ENCODE measurements around the gene OR51G2. TPM values are rescaled to one million over a fixed set of nuclear protein-coding genes. Genes with fewer than 3 reads are reported as not detected.

The OR51G2 gene
- total RNA-seq, 1 experiment from 2014 or later = not detected

DNA sequence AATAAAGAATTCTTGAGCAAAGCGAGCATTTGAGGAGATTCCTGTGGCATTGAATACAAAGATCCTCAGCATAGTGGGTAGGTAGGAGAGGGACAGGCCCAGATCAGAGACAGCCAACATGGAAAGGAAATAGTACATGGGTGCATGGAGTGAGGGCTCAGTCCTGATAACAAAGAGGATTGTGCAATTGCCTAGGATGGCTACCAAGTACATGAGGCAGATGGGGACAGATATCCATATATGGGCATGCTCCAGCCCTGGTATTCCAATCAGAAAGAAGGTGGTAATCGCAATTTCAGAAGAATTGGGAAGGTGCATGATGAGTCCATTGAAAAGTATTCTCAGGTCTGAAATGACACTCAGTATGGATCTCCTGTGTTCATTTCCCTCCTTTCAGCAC is 28.9 kb downstream of the OR51G2 start:
- no peaks in the 10 kb centered on the region for H3K27me3 ChIP-seq (ENCODE audit: control insufficient read depth, insufficient read depth, low read length)
- no peak for DNase-seq
- H3K36me3 ChIP-seq (replicated peaks; ENCODE audit: control insufficient read depth, insufficient read depth, low read length) = no peaks in the 10 kb centered on the region
- no peak overlapping the region for H3K4me3 ChIP-seq (ENCODE audit: insufficient read depth, low read depth, low read length)

DNA sequence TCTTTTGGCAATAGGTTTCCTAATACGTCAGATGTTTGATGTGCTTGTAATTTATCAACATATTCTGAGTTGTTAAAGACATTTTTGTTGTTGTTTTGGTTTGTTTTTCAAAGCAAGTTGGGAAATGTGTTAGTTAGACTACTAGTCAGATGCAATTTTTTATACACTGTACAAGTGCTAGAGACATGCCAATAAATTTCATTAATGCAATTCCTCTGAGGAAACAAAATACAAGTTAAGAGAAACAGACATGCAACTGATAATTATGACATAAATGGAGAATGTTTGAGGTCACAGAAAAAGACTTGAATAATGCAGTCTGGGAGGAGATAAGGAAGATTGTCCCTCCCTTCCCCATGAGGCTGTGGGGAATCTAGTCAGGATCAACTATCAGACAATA is 31.6 kb downstream of the OR51G2 start:
- H3K4me3 ChIP-seq (ENCODE audit: insufficient read depth, low read depth, low read length) = no peak overlapping the region
- H3K36me3 ChIP-seq (replicated peaks; ENCODE audit: control insufficient read depth, insufficient read depth, low read length) = no peaks in the 10 kb centered on the region
- DNase-seq = no peak
- no peaks in the 10 kb centered on the region for H3K27me3 ChIP-seq (ENCODE audit: control insufficient read depth, insufficient read depth, low read length)

DNA sequence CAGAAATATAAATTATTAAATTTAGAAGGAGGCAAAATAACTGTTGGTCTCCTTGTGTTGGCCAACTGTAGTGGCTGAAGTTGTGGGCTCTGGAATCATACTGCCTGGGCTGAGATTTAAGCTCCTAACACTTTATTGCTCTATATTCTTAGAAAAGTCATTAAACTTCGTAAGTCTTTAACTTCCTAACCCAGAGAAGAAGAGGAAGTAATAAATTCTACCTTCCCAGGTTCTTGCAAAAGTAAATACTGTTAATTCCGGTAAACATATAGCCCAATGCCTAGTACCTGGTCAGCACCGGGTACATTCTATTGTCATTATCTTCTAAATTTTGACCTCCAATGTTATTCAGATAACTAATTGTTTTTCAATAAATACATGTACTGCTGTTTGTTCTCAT is 33.0 kb downstream of the OR51G2 start:
- H3K27me3 ChIP-seq (ENCODE audit: control insufficient read depth, insufficient read depth, low read length) = no peaks in the 10 kb centered on the region
- no peak overlapping the region for H3K4me3 ChIP-seq (ENCODE audit: insufficient read depth, low read depth, low read length)
- no peak for DNase-seq
- H3K36me3 ChIP-seq (replicated peaks; ENCODE audit: control insufficient read depth, insufficient read depth, low read length) = no peaks in the 10 kb centered on the region

DNA sequence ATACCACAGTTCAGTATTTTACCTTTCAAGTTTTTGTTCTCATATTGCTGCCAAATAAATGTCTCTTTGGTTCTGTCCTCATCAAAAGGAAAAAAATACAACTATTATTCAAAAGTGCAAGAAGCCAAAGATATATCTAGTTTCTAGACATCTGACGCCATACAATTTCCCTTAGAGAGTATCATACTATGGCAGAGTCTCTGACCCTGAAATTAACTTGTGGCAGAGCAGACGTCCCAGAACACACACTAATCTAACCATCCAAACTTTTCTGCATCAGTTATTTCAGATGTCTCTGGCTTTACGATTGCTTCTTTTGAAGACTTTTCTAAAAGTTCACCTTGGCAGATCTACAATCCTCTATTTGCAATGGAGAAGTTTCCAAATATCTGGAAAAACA is 34.8 kb downstream of the OR51G2 start:
- Histone ChIP-seq H3K4me3 (ENCODE audit: insufficient read depth, low read depth, low read length) (no peak overlapping the region), H3K36me3 (replicated peaks; ENCODE audit: control insufficient read depth, insufficient read depth, low read length) (no peaks in the 10 kb centered on the region), H3K27me3 (ENCODE audit: control insufficient read depth, insufficient read depth, low read length) (no peaks in the 10 kb centered on the region)
- no peak for DNase-seq

DNA sequence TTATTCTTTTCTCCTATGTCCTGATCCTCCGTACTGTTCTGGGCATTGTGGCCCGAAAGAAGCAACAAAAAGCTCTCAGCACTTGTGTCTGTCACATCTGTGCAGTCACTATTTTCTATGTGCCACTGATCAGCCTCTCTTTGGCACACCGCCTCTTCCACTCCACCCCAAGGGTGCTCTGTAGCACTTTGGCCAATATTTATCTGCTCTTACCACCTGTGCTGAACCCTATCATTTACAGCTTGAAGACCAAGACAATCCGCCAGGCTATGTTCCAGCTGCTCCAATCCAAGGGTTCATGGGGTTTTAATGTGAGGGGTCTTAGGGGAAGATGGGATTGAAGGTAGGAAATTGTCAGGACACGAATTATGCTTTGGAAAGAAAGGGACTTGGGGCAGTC is 36.6 kb downstream of the OR51G2 start:
- no peaks in the 10 kb centered on the region for H3K27me3 ChIP-seq (ENCODE audit: control insufficient read depth, insufficient read depth, low read length)
- no peak overlapping the region for H3K4me3 ChIP-seq (ENCODE audit: insufficient read depth, low read depth, low read length)
- no peaks in the 10 kb centered on the region for H3K36me3 ChIP-seq (replicated peaks; ENCODE audit: control insufficient read depth, insufficient read depth, low read length)
- no peak for DNase-seq

DNA sequence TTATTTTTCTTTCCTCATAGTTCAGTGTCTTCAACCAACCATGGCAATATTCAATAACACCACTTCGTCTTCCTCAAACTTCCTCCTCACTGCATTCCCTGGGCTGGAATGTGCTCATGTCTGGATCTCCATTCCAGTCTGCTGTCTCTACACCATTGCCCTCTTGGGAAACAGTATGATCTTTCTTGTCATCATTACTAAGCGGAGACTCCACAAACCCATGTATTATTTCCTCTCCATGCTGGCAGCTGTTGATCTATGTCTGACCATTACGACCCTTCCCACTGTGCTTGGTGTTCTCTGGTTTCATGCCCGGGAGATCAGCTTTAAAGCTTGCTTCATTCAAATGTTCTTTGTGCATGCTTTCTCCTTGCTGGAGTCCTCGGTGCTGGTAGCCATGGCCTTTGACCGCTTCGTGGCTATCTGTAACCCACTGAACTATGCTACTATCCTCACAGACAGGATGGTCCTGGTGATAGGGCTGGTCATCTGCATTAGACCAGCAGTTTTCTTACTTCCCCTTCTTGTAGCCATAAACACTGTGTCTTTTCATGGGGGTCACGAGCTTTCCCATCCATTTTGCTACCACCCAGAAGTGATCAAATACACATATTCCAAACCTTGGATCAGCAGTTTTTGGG is 37.2 kb downstream of the OR51G2 start, which contains the start of gene OR51T1:
OR51T1 (plus strand) TSS at position 41 of the 641 bp plus-strand sequence; CDS start at position 41, 0 bp downstream.
- DNase-seq = no peak
- Histone ChIP-seq H3K36me3 (replicated peaks; ENCODE audit: control insufficient read depth, insufficient read depth, low read length) (no peaks in the 10 kb centered on the region), H3K27me3 (ENCODE audit: control insufficient read depth, insufficient read depth, low read length) (no peaks in the 10 kb centered on the region), H3K4me3 (ENCODE audit: insufficient read depth, low read depth, low read length) (no peak within 1 kb of the TSS)

DNA sequence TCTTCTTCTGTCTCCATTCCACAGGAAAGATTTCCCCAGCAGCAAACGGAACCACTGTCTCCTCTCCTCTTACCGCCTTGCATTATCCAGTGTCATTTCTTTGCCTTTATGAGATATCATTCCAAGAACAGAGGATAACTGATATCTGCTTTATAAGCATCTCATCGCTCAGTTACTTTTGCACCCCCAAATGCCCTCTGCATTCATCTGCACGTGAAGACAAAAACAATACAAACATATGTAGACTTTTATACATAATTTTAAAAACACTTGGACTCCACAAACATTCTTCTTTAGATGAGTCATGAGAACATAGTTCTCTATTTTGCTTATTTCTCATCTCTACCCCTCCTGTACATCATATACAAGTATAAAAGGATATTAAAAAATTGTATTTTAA is 38.0 kb downstream of the OR51G2 start:
- DNase-seq = no peak
- no peaks in the 10 kb centered on the region for H3K36me3 ChIP-seq (replicated peaks; ENCODE audit: control insufficient read depth, insufficient read depth, low read length)
- H3K27me3 ChIP-seq (ENCODE audit: control insufficient read depth, insufficient read depth, low read length) = no peaks in the 10 kb centered on the region
- no peak overlapping the region for H3K4me3 ChIP-seq (ENCODE audit: insufficient read depth, low read depth, low read length)

DNA sequence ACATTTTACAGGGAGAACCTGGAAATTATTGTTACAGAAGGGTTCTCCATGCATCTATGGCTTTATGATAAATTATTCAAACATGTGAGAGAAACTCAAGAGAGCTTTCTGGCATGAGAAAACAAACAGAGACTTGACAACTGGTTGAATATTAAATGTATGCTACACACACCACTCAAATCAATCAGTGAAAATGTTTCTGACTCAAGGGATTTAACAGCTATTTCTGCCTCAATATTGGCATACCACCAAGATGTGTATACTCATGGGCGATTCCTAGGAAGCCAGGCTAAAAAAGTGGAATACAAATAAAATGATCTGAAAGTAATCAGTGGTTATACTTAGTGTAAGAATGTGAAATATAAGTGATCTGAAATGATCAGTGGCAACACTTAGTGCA is 53.3 kb downstream of the OR51G2 start:
- Histone ChIP-seq H3K27me3 (ENCODE audit: control insufficient read depth, insufficient read depth, low read length) (no peaks in the 10 kb centered on the region), H3K4me3 (ENCODE audit: insufficient read depth, low read depth, low read length) (no peak overlapping the region), H3K36me3 (replicated peaks; ENCODE audit: control insufficient read depth, insufficient read depth, low read length) (no peaks in the 10 kb centered on the region)
- no peak for DNase-seq

DNA sequence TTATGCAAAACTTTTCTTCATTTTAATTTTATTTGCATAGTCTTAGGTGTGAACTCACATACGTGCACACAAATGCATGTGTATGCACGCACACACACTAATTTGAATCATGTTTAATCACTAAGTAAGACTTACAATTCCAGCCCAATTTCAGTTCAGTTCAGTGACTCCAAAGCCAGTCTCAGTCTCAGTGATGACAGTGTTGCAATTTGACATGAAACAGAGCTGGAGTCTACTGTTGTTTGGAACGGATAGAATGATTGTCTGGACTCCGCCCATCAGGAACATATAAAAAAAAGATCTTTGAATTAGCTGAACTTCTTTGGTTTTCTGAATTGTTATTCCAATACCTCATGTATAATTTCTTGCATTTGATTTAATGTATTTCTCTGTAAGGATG is 55.3 kb downstream of the OR51G2 start:
- Histone ChIP-seq H3K4me3 (ENCODE audit: insufficient read depth, low read depth, low read length) (no peak overlapping the region), H3K27me3 (ENCODE audit: control insufficient read depth, insufficient read depth, low read length) (no peaks in the 10 kb centered on the region), H3K36me3 (replicated peaks; ENCODE audit: control insufficient read depth, insufficient read depth, low read length) (no peaks in the 10 kb centered on the region)
- DNase-seq = no peak

Other genes starting within 250 kb of the OR51G2 start
- not detected in 2 replicates for gene OR51E2, start 221.5 kb downstream of the OR51G2 start, total RNA-seq (2014; rRNA removed; shearing (Covaris generic))
- gene MMP26, start 214.6 kb downstream of the OR51G2 start, total RNA-seq (2014; rRNA removed; shearing (Covaris generic)) = not detected in 2 replicates
- gene OR51F1, start 149.4 kb downstream of the OR51G2 start, total RNA-seq (2014; rRNA removed; shearing (Covaris generic)) = not detected in 2 replicates
- not detected in 2 replicates for gene OR52R1, start 115.0 kb downstream of the OR51G2 start, total RNA-seq (2014; rRNA removed; shearing (Covaris generic))
- not detected in 2 replicates for gene OR51F2, start 98.0 kb downstream of the OR51G2 start, total RNA-seq (2014; rRNA removed; shearing (Covaris generic))
- gene OR51S1, start 70.1 kb downstream of the OR51G2 start, total RNA-seq (2014; rRNA removed; shearing (Covaris generic)) = not detected in 2 replicates
- gene OR51T1, start 37.5 kb downstream of the OR51G2 start, total RNA-seq (2014; rRNA removed; shearing (Covaris generic)) = not detected in 2 replicates
- not detected in 2 replicates for gene OR51A7, start 15.6 kb downstream of the OR51G2 start, total RNA-seq (2014; rRNA removed; shearing (Covaris generic))
- not detected in 2 replicates for gene OR51G1, start 5.0 kb upstream of the OR51G2 start, total RNA-seq (2014; rRNA removed; shearing (Covaris generic))
- gene OR51A4, start 28.3 kb upstream of the OR51G2 start, total RNA-seq (2014; rRNA removed; shearing (Covaris generic)) = not detected in 2 replicates
- gene OR51A2, start 36.4 kb upstream of the OR51G2 start, total RNA-seq (2014; rRNA removed; shearing (Covaris generic)) = not detected in 2 replicates
- gene OR51L1, start 75.5 kb upstream of the OR51G2 start, total RNA-seq (2014; rRNA removed; shearing (Covaris generic)) = not detected in 2 replicates
- not detected in 2 replicates for gene OR52J3, start 127.2 kb upstream of the OR51G2 start, total RNA-seq (2014; rRNA removed; shearing (Covaris generic))
- gene OR52E2, start 140.3 kb upstream of the OR51G2 start, total RNA-seq (2014; rRNA removed; shearing (Covaris generic)) = not detected in 2 replicates
- not detected in 2 replicates for gene OR52E1, start 150.2 kb upstream of the OR51G2 start, total RNA-seq (2014; rRNA removed; shearing (Covaris generic))
- 0.11 and 0.21 TPM in 2 replicates for gene OR52A5, start 219.0 kb upstream of the OR51G2 start, total RNA-seq (2014; rRNA removed; shearing (Covaris generic))
- 3.0 and 8.2 TPM in 2 replicates for gene OR52A1, start 235.4 kb upstream of the OR51G2 start, total RNA-seq (2014; rRNA removed; shearing (Covaris generic))